HTR-8/SVneo (cell line): Measurements from ENCODE around the gene ITGA11.

Experiments
- DNase-seq: peaks from one replicate; pipeline ENCODE4 v3.0.0; 2011; ENCODE audit warnings: low spot score, mixed read lengths; ENCODE audit not compliant: insufficient read length
- FAIRE-seq: peaks from 2 replicates; lab custom pipeline; 2011; peaks lifted over from hg19 to GRCh38; lab: Jason Lieb, UNC

ITGA11 gene

DNA sequence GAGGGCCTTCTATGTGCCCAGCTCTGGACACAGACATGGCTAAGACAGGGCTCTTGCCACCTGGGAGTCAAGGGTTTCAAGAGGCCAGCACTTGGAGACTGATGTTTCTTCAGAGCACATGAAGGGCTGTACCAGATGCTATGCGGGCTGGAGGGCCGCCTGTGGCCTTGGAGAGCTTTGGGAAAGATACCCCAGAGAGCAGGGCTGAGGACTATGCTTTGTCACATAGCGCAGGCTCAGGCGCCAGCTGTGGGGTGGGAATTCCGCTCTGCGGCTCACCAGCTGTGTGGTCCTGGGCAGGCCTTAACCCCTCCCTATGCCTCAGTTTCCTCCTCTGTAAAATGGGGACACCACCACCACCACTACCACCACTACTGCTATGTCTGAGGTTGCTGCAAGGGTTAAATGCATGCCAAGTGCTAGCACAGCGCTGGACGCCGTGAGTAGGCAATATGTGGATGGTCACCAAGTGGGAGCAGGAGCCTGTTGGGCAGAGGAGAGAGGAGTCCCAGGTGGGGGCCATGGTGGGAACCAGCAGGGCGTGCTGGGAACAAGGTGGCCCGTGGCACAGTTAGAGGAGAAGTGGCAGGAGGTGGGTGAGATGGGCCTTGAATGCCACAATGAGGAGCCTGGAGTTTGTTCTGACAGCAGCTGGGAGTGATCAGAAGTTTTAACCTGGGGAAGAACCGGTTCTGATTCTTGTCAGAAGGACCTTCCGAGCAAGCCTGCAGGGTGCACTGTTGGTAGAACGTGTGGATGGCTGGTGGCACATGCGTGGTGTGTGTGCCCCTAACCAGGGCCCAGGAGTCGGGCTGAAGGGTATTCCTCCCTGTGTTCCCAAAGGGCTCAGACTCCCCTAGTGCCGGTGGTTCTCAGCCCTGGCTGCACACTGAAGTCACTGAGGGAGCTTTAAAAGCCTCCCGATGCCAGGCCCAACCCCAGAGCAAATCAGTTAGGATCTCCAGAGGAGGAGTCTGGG lies 112.7 kb downstream of the ITGA11 start:
- DNase-seq (no peak), FAIRE-seq (no peak)

GRCh38 chr15:68318008-68318835 lies 113.7 kb downstream of the ITGA11 start:
- no peak for DNase-seq
- no peak for FAIRE-seq

DNA sequence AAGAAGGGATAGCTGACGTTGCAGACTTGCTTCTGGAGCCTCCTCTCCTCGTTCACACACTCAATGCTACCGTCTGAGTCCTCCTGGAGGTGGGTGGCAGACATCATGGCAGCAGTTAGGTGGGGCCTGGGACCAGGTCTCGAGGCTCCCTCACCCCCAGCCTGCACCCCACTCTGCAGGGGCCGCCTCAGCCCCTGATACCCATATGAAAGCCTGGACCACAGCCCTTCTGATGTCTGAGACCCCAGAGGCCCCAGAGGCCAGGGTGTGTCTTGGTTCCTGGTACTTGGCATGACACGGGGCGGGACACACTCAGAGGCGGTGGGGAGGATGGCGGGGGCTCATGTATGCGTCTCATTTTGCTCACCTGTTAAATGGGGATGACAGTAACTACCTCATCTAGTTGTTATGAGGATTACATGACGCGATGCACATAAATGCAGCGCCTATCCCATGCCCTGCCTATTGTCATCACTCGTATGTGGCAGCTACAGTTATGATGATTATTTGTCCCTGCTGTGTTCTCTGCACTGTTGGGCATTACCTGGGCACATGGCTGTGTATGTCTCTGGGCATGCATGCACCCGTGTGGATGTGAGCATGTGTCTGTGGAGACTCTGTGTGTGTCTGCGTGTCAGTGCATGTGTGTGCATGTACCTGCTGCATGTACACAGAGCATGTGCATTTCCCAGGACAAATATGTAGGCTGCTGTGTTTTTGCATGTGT lies 114.5 kb downstream of the ITGA11 start:
- FAIRE-seq (peak; percentile 86), DNase-seq (no peak)

DNA sequence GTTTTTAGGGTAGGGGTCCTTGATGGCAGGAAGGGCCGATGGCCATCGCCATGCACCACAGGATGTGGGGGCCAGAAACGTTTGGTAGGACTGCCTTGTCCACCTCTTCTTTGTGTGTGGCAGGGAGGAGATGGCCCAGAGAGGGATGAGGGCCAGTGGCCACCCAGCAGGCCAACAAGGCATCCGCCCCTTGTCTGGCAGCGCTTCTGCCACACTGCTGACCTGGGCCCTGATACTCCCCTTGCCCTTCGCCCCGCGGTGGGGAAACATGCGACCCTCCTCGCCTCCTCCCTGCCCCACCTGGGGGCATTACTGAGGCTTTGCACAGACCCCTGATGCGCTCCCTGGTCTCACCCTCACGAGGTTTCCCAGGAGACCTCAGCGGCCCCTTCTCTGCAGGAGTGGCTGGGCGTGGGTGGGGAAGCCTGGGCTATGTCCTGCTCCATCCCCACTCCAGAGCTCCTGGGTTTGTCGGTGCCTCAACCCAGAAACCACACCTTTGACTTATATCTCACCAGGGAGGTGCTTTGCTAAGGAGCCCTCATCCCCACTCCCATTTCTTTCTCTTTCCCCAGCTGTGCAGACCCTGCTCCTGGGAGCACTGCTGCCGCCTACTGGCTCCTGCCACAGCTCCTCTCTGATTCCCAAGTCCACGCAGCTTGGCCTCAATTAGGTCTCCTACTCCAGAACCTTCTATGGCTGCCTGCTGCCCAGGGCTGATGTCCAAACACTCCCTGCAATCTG lies 115.7 kb downstream of the ITGA11 start:
- FAIRE-seq = peak; percentile 55
- no peak for DNase-seq

DNA sequence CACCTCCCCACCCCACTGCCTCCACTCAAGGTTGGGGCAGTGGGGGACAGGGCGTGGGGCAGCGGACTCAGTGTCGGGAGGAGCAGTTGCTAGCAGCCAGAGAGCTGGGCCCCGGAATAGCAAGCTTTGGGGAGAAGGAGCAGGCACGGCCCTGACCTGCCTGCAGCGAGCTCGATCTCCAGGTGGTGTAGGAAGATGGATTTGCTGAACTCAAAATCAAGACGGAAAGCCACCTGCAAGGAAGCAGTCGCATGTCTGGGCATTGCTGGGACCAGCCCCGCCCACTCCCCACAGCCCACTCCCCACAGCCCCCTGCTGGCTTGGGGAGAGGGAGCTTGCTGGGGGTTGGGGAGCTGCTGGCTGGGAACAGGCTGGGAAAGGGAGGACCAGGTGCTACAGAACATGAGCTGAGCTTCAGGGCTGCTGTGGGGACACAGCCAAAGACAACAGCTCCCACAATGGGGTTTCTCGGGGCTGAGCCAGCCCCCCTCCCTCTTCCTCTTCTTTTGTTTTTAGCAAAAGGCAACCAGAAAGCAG lies 116.4 kb downstream of the ITGA11 start:
- FAIRE-seq (peak; percentile 23), DNase-seq (no peak)

DNA sequence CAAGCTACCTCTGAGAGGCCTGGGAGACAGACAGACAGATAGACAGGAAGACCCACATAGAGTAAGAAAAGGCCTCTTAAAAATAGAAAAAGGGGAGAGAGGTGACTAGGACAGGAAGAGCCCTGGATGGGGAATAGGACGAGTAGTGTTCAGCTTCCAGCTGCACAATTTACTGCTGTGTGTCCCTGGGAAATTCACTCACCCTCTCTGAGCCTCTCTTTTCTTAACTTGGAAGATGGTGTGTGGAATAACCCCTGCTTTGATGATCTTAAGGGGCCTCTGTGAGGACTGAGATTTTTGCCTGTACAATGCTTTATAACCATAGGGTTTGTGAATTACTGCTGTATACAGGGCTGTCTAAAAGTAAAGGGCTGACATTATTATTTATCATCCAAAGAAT lies 116.9 kb downstream of the ITGA11 start:
- FAIRE-seq = no peak
- DNase-seq = no peak

DNA sequence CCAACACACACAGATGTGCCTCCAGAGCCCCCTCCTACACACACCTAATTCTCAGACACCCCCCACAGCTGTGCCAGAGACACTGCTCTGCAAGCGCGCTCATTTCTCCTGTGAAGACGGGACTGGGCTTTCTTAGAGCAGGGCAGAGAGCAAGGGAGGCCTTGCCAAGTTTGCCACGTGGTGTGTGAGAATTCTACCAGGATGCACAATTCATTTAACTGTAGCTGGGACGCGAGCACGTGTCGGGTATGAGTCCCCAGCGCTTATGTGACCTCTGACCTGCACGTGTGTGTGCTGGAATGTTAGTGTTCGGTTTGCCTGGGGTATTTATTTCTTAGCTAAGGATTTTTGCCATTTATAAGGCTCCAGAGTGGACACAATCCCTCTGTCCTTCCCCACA lies 117.4 kb downstream of the ITGA11 start:
- FAIRE-seq (no peak), DNase-seq (no peak)

DNA sequence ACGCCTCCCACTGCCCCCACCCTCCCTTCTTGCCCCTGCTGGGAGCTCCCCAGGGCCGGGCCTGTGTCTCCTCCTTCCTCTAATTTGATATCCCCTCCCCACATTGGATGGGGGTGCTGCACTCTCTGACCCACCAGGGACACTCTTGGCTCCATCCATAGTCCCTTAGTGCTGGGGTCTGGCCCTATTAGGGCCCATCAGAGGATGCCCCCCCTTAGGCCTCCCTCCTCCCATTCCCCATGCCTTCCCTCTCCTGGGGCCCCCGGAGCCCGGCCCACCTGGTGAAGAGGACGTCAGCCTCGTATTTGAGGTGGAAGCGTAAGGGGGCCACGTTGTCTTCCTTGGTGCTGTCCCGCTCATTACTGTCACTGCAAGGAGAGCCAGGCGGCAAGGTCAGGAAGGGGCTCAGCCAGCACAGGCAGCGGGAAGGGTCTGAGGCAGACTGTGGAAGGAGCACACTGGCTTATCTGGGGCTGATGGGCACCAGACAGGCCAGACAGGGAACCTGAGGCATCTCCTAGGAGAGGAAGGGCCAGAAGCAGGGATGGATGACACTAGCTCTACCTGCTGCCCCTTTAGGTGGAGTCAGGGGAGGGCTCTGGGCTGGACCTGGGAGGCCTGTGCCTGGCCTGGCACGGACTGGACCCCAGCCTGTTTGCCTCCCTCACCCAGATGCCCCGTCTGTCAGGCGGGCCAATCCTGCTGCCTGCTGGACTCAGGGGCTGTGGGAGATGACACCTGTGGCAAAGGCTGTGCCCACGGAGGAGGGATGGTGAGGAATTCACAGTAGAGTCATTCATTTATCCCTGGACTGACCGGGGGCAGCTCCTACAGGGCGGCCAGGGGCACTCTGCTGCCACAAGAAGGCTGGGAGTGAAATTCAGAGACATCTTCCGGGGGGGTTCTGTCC lies 118.2 kb downstream of the ITGA11 start:
- FAIRE-seq (peak; percentile 40), DNase-seq (no peak)

- FAIRE-seq (peak; percentile 36), DNase-seq (no peak)
Measured at GRCh38 chr15:68312701-68313204, 119.2 kb downstream of the ITGA11 start.

GRCh38 chr15:68311859-68312557 lies 120.0 kb downstream of the ITGA11 start:
- FAIRE-seq (no peak), DNase-seq (no peak)

DNA sequence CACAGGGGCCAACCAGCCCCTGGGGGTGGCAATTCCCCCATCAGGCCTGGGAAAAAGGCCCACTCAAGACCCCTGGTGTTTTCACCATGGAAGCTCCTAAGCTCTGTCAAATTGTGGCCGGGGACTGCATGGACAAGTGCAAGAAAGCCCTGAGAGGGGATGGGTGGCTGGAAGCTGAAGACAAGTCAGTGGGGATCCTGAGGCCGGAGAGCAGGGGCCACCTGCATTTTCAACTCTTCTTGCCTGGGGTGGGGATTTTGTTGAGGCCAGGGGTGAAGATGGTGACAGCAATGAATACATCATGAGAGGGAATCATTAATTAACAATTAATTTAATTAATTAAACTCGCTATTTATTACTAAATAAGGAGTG lies 120.5 kb downstream of the ITGA11 start:
- FAIRE-seq (no peak), DNase-seq (no peak)

- FAIRE-seq (no peak), DNase-seq (no peak)
Measured at GRCh38 chr15:68310804-68311463, 121.0 kb downstream of the ITGA11 start.

DNA sequence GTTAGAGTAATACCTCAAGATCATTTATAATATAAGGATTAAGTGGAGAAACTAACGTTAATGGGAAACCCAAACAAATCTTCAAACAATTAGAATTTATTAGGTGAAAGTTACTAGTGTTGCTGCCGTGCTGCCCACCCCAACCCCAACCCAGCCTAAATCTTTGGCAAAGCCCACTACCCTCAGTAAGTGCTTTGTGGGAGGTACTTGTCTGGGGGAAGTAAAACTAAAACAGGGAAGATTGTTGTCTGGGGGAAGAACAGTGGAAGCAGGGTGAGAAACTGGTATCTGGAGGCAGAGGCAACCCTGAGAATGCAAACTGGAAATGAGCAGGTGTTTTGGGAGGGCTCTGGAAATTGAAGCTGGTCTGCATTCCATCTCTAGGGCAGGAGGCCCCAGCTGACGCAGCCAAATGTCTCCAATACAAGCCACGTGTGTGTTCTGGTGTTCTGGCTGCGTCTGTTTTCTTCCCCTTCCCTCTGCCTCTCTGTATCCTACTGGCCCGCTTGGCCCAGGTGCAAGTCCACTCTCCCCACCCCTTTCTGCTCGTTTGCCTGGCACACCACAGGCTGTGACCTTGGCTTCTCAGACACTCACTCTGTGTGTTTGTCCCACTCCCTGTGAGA lies 121.7 kb downstream of the ITGA11 start:
- DNase-seq (no peak), FAIRE-seq (no peak)

DNA sequence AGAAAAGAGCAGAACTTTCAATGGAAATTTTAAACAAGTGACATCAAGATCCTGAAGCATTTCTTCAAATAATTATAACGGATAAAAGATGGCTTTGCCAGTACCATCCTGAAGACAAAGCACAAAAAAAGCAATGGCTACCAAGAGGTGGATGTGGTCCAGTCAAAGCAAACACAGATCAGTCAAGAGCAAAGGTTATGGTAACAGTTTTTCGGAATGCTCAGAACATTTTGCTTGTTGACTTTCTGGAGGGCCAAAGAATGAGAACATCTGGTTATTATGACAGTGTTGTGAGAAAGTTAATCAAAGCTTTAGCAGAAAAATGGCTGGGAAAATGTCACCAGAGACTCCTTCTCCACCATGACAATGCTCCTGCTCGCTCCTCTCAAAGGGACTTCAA lies 122.9 kb downstream of the ITGA11 start:
- FAIRE-seq = no peak
- no peak for DNase-seq

DNA sequence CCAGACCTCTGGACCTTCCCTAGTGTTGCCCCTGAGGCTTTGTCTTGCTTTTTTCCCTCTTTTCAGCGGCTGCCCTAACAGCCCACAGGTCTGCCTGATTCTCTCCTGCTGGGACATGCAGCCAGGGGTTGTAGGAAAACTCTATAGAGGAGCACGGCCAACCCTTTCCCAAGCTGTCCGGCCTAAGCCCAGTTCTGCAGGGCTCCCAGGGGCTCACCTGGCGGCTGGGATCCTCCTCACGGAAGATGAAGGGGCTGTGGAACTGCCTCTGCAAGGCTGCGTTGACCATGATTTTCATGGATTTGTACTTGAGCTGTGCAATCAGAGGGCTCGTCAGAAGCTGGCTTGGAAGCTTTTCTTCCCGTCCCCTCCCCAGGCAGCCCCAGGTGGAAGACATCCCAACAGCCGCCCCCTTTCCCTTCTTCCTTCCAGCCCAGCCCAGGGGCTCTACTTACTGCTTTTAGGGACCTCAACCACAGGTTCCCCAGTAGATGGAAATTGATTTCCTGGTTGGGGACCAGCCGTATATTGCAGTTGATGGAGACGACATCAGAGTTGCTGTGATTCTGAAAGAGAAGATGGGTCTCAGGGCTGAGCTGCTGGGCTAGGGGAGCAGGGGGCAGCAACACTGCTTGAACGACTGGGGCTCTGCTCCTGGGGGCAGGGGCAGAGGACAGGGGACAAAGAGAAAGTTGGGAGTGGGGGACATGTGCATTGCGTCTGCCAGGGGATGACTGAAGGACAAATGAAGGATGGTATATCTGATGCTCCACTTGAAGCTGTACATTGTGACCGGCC lies 124.6 kb downstream of the ITGA11 start:
- DNase-seq (no peak), FAIRE-seq (no peak)

DNA sequence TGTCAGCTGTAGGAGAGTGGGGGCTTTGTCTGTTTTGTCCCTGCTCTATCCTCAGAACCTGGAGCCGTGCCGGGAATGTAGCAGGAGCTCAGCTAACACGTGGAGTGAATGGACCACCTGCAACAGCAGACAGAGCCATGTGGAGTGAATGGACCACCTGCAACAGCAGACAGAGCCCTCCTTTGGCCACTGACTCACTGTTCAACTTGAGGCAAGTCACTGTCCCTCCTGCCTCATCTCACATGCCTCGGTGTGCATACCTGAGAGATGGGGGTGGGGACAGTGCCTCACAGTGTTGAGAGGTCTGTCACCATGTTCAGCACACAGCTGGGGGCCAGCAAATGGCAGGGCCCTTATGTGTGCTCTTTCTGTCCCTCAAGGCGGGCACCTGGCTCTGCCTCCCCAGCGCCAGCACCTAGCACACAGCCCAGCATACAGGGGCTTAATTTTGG lies 126.5 kb downstream of the ITGA11 start:
- FAIRE-seq (peak; percentile 81), DNase-seq (no peak)
